Hematopoietic multipotent progenitor cell treated with erythropoietin and hydrocortisone succinate and interleukin-3 and kit ligand, for 8 days (in vitro differentiated cells): Measurements from ENCODE around the gene ERGIC1.

Experiments
- DNase-seq: peaks from one replicate; pipeline ENCODE4 v3.0.0-alpha.2; 2015

The ERGIC1 gene

GRCh38 chr5:172904643-172905345 is 70.7 kb downstream of the ERGIC1 start:
- no peak for DNase-seq

- no peak for DNase-seq
Measured at GRCh38 chr5:172905346-172906140, 71.5 kb downstream of the ERGIC1 start.

- no peak for DNase-seq
Measured at GRCh38 chr5:172906436-172906835, 72.4 kb downstream of the ERGIC1 start.

- no peak for DNase-seq
Measured at GRCh38 chr5:172906888-172907287, 72.8 kb downstream of the ERGIC1 start.

GRCh38 chr5:172907657-172908056 is 73.6 kb downstream of the ERGIC1 start:
- no peak for DNase-seq

GRCh38 chr5:172908662-172909061 is 74.6 kb downstream of the ERGIC1 start:
- DNase-seq = no peak

- no peak for DNase-seq
Measured at GRCh38 chr5:172909931-172910502, 76.0 kb downstream of the ERGIC1 start.

- peak; percentile 62 for DNase-seq
Measured at GRCh38 chr5:172910828-172911627, 77.0 kb downstream of the ERGIC1 start.

GRCh38 chr5:172911628-172911880 is 77.5 kb downstream of the ERGIC1 start:
- DNase-seq = no peak

- no peak for DNase-seq
Measured at GRCh38 chr5:172911976-172912375, 77.9 kb downstream of the ERGIC1 start.

- no peak for DNase-seq
Measured at GRCh38 chr5:172913117-172913850, 79.2 kb downstream of the ERGIC1 start.

GRCh38 chr5:172915514-172915913 is 81.5 kb downstream of the ERGIC1 start:
- no peak for DNase-seq

GRCh38 chr5:172918421-172919371 is 84.6 kb downstream of the ERGIC1 start:
- no peak for DNase-seq

- no peak for DNase-seq
Measured at GRCh38 chr5:172919525-172920446, 85.7 kb downstream of the ERGIC1 start.

GRCh38 chr5:172920447-172920849 is 86.4 kb downstream of the ERGIC1 start:
- no peak for DNase-seq

- no peak for DNase-seq
Measured at GRCh38 chr5:172920995-172921394, 86.9 kb downstream of the ERGIC1 start.

- no peak for DNase-seq
Measured at GRCh38 chr5:172921906-172922305, 87.9 kb downstream of the ERGIC1 start.

GRCh38 chr5:172923539-172923938 is 89.5 kb downstream of the ERGIC1 start:
- no peak for DNase-seq

GRCh38 chr5:172925336-172925948 is 91.4 kb downstream of the ERGIC1 start:
- DNase-seq = no peak

GRCh38 chr5:172926008-172926523 is 92.0 kb downstream of the ERGIC1 start:
- DNase-seq = no peak
